SU-DHL-6 (cell line): ENCODE results near the gene ITPRIPL1.

Experiments
- EZH2phosphoT487 ChIP-seq: fragments of 200-600 bp; sonication (generic), shearing (Covaris generic); conservative IDR thresholded peaks from 2 replicates; pipeline ENCODE4 v1.6.1; 2018; ENCODE audit warnings: mild to moderate bottlenecking, antibody characterized with exemption, low read length, moderate library complexity, mixed read lengths
- TF ChIP-seq, protein P1 (sequence below): fragments of 200-600 bp; sonication (generic); IDR thresholded peaks from one replicate; pipeline ENCODE4 v1.5.1; 2017; ENCODE audit warnings: antibody characterized with exemption, mild to moderate bottlenecking, low read length, moderate library complexity; ENCODE audit not compliant: insufficient read depth, poor library complexity, severe bottlenecking

DNA sequence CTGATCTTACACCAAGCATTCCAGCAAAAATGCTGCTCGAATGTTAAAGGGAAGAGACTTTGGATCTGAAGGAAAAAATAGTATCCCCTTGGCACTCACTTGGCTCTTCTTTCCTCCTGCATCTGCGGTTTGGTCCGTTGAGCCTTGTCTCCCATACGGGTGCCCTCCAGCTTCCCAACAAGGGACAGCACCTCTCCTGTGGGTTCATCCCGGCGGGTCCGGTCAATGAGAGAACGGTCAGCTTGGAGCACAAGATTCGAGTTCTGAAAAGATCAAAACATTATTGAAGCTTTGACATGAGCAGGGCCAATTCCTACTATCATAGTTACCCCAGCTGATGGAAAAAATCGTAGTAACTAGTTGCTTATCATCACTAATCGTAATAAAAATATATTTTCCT is 20.5 kb upstream of the ITPRIPL1 start:
- TF ChIP-seq, protein P1, sequence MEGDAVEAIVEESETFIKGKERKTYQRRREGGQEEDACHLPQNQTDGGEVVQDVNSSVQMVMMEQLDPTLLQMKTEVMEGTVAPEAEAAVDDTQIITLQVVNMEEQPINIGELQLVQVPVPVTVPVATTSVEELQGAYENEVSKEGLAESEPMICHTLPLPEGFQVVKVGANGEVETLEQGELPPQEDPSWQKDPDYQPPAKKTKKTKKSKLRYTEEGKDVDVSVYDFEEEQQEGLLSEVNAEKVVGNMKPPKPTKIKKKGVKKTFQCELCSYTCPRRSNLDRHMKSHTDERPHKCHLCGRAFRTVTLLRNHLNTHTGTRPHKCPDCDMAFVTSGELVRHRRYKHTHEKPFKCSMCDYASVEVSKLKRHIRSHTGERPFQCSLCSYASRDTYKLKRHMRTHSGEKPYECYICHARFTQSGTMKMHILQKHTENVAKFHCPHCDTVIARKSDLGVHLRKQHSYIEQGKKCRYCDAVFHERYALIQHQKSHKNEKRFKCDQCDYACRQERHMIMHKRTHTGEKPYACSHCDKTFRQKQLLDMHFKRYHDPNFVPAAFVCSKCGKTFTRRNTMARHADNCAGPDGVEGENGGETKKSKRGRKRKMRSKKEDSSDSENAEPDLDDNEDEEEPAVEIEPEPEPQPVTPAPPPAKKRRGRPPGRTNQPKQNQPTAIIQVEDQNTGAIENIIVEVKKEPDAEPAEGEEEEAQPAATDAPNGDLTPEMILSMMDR = no peak
- no peak for TF ChIP-seq EZH2phosphoT487
